K562 (cell line): Measurements from ENCODE around the gene MFSD6L. TPM values are rescaled to one million over a fixed set of nuclear protein-coding genes. Genes with fewer than 3 reads are reported as not detected.

Experiments used
- ATAC-seq: fragments of 200-7000 bp; cut with Tn5 transposase; 3 replicates; pipeline ENCODE4 v1.9.1; 2020; ENCODE audit warnings: moderate library complexity
- BruUV-seq: library from RNA; stranded (reverse); fragments of 400-500 nt; replicated peaks from 2 replicates; lab custom pipeline; 2021; lab: Mats Ljungman, UMichigan
- CTCF ChIA-PET: fragments of 300-600 bp; formaldehyde crosslinking; extraction: SDS; loops from one replicate; lab custom pipeline; 2021; ENCODE audit warnings: low intra/inter-chr PET ratio; lab: Yijun Ruan, JAX
- POLR2A ChIA-PET: fragments of 300-600, 350-650 bp; sonication (Branson Sonifier 250); formaldehyde crosslinking; extraction: SDS; loops from one replicate; lab custom pipeline; 2021; ENCODE audit warnings: antibody characterized with exemption, inconsistent platforms; lab: Yijun Ruan, JAX
- DNase-seq, 4 experiments: peaks; one replicate each; pipeline versions ENCODE4 v3.0.0 to v3.0.0-alpha.2; 2011 to 2018; ENCODE audit warnings: low spot score in 3 of 4, mixed read lengths in 3 of 4; ENCODE audit errors: extremely low read depth in 1 of 4
- FAIRE-seq: peaks from 2 replicates; lab custom pipeline; 2011; peaks lifted over from hg19 to GRCh38; lab: Jason Lieb, UNC
- H2AFZ ChIP-seq: 2 replicates; pipeline ENCODE4 v1.6.0; 2011; ENCODE audit warnings: low read depth, low read length, control low read depth, inconsistent platforms
- H3K27ac ChIP-seq: fragments of 200-600 bp; 3 replicates; pipeline ENCODE4 v1.8.0; 2011; ENCODE audit warnings: low read depth, mild to moderate bottlenecking, control low read depth, inconsistent platforms, low read length, moderate library complexity, mixed read lengths; ENCODE audit errors: extremely low read depth
- H3K27me3 ChIP-seq, 2 experiments: fragments of 300-600 bp in 1 of 2; 2 replicates in 1 of 2; 3 replicates in 1 of 2; pipeline versions ENCODE4 v1.6.0 to v1.8.0; 2011; ENCODE audit warnings: inconsistent platforms in 2 of 2, low read length in 2 of 2, mild to moderate bottlenecking in 1 of 2, mixed read lengths in 1 of 2, moderate library complexity in 1 of 2; ENCODE audit not compliant: control insufficient read depth in 2 of 2, insufficient read depth in 2 of 2
- H3K36me3 ChIP-seq: fragments of 300-600 bp; 3 replicates; pipeline ENCODE4 v1.8.0; 2011; ENCODE audit warnings: mild to moderate bottlenecking, low read length, inconsistent platforms; ENCODE audit not compliant: control insufficient read depth, insufficient read depth
- H3K4me1 ChIP-seq, 2 experiments: fragments of 200-600 bp in 1 of 2; replicated peaks in 1 of 2; 2 replicates in 1 of 2; 3 replicates in 1 of 2; pipeline versions ENCODE4 v1.5.1 to v1.8.0; 2011; ENCODE audit warnings: inconsistent platforms in 2 of 2, low read length in 2 of 2, mild to moderate bottlenecking in 1 of 2, mixed read lengths in 1 of 2, moderate library complexity in 1 of 2; ENCODE audit not compliant: control insufficient read depth in 2 of 2, insufficient read depth in 2 of 2
- H3K4me2 ChIP-seq: 2 replicates; pipeline ENCODE4 v1.6.1; 2011; ENCODE audit warnings: low read length, control low read depth, inconsistent platforms, mixed read lengths; ENCODE audit not compliant: insufficient read depth
- H3K4me3 ChIP-seq: fragments of 200-600 bp; sonication (generic), shearing (Covaris generic); 2 replicates; pipeline ENCODE4 v1.5.1; 2016; ENCODE audit warnings: control low read depth, inconsistent platforms
- H3K79me2 ChIP-seq: fragments of 200-600 bp; 3 replicates; pipeline ENCODE4 v1.8.0; 2011; ENCODE audit warnings: low read length, inconsistent platforms; ENCODE audit not compliant: control insufficient read depth, insufficient read depth
- H3K9ac ChIP-seq, 2 experiments: 2 replicates each; pipeline versions ENCODE4 v1.6.0 to v1.6.1; 2011; ENCODE audit warnings: low read depth in 2 of 2, low read length in 2 of 2, control low read depth in 1 of 2, inconsistent platforms in 1 of 2, mild to moderate bottlenecking in 1 of 2, mixed read lengths in 1 of 2; ENCODE audit not compliant: insufficient read depth in 1 of 2
- H3K9me1 ChIP-seq: one replicate; pipeline ENCODE4 v1.6.0; 2011; ENCODE audit warnings: inconsistent platforms, mild to moderate bottlenecking, low read length, moderate library complexity; ENCODE audit not compliant: control insufficient read depth, insufficient read depth
- H3K9me3 ChIP-seq: replicated peaks from 2 replicates; pipeline ENCODE4 v1.5.1; 2011; ENCODE audit warnings: low read depth, low read length, inconsistent platforms; ENCODE audit not compliant: control insufficient read depth, insufficient read depth
- H4K20me1 ChIP-seq: replicated peaks from 2 replicates; pipeline ENCODE4 v1.6.1; 2011; ENCODE audit warnings: low read length, inconsistent platforms, mixed read lengths; ENCODE audit not compliant: control insufficient read depth, insufficient read depth
- BDP1 ChIP-seq: IDR thresholded peaks from 3 replicates; pipeline ENCODE4 v1.6.1; 2011; ENCODE audit not compliant: insufficient read length, insufficient read depth
- HIVEP1 ChIP-seq: fragments of 250-450 bp; sonication (Bioruptor Pico); IDR thresholded peaks from 2 replicates; pipeline ENCODE4 v1.4.0; 2020; ENCODE audit warnings: mild to moderate bottlenecking
- MIER1 ChIP-seq: fragments of 450-650 bp; IDR thresholded peaks from 2 replicates; pipeline ENCODE4 v1.6.1; 2016; ENCODE audit warnings: antibody characterized with exemption, mild to moderate bottlenecking, low read depth
- POLR2A ChIP-seq: fragments of 450-650 bp; conservative IDR thresholded peaks from 2 replicates; pipeline ENCODE4 v1.6.1; 2016
- ZFPM2 ChIP-seq: fragments of 250-450 bp; sonication (Bioruptor Pico); IDR thresholded peaks from 2 replicates; pipeline ENCODE4 v1.5.1; 2022; ENCODE audit warnings: mild to moderate bottlenecking
- ZNF133 ChIP-seq: fragments of 250-450 bp; sonication (Bioruptor Pico); IDR thresholded peaks from 2 replicates; pipeline ENCODE4 v1.4.0; 2020; ENCODE audit warnings: mild to moderate bottlenecking
- WGBS: fragments of 100-300 bp; shearing (Covaris generic); methylation state at CpG from one replicate; pipeline ENCODE4 v1.1.6; 2016; ENCODE audit warnings: low coverage, mixed read lengths; ENCODE audit not compliant: insufficient coverage; ENCODE audit errors: missing lambda C conversion rate; 5-methylcytosine and 5-hydroxymethylcytosine counted together
- in situ Hi-C: fragments of 300-500 bp; cut with MboI; formaldehyde crosslinking; loops from 4 replicates; pipeline ENCODE4 v1.15.0; 2018; ENCODE audit warnings: inconsistent platforms, mixed read lengths
- intact Hi-C: fragments of 100-400 bp; cut with micrococcal nuclease; formaldehyde crosslinking; loops from 2 replicates; pipeline ENCODE4 v1.14.2; 2022
- polyA plus RNA-seq, 8 experiments: library from polyadenylated mRNA; depleted of rRNA in 4 of 8; stranded (reverse) in 5 of 8; unstranded in 3 of 8; fragments of >200 nt; fragmentation: Nextera tagmentation in 2 of 8; fragmentation: Illumina TruSeq in 1 of 8; extraction: Ambion mirVana in 2 of 8; extraction: Trizol in 1 of 8; gene quantifications; 2 replicates each; pipeline versions ENCODE4 v1.2.1 to v1.2.3, GENCODE V29; 2011 to 2014; ENCODE audit warnings: inconsistent platforms in 1 of 8, missing spikeins in 1 of 8
- total RNA-seq, 7 experiments: library from RNA; depleted of rRNA in 6 of 7; stranded (reverse); fragments of >200 nt in 6 of 7; fragmentation: Illumina TruSeq in 2 of 7; extraction: Trizol in 2 of 7; gene quantifications; 2 replicates each; pipeline versions ENCODE4 v1.2.1 to v1.2.3, GENCODE V29; 2011 to 2021; ENCODE audit warnings: low replicate concordance in 1 of 7
- TF ChIP-seq, protein P1 (sequence below), 2 experiments: fragments of 450-650 bp; IDR thresholded peaks; 2 replicates each; pipeline ENCODE4 v1.6.1; 2016; ENCODE audit warnings: mild to moderate bottlenecking in 2 of 2, borderline replicate concordance in 1 of 2, low read depth in 1 of 2, moderate library complexity in 1 of 2

MFSD6L gene
- total and polyA plus RNA-seq, 9 of the 15 experiments (the other 6 are each of a cell fraction or from before 2014, with no cell fraction given), result not detected

GRCh38 chr17:8757189-8757588 is 42.0 kb downstream of the MFSD6L start:
- Histone ChIP-seq H3K4me3 (no peak overlapping the region), H3K36me3 (no peaks in the 10 kb centered on the region)
- no peak for FAIRE-seq
- in situ Hi-C loops, result loop anchor here (10.0 kb wide), 1 partner anchor 352 kb away; no protein-coding TSS in a partner anchor
- ATAC-seq, result no peak
- no peak for TF ChIP-seq BDP1
- TF ChIP-seq HIVEP1, result no peak
- no peak for TF ChIP-seq POLR2A
- TF ChIP-seq ZNF133, result no peak
- no peak for TF ChIP-seq MIER1
- TF ChIP-seq, protein P1, sequence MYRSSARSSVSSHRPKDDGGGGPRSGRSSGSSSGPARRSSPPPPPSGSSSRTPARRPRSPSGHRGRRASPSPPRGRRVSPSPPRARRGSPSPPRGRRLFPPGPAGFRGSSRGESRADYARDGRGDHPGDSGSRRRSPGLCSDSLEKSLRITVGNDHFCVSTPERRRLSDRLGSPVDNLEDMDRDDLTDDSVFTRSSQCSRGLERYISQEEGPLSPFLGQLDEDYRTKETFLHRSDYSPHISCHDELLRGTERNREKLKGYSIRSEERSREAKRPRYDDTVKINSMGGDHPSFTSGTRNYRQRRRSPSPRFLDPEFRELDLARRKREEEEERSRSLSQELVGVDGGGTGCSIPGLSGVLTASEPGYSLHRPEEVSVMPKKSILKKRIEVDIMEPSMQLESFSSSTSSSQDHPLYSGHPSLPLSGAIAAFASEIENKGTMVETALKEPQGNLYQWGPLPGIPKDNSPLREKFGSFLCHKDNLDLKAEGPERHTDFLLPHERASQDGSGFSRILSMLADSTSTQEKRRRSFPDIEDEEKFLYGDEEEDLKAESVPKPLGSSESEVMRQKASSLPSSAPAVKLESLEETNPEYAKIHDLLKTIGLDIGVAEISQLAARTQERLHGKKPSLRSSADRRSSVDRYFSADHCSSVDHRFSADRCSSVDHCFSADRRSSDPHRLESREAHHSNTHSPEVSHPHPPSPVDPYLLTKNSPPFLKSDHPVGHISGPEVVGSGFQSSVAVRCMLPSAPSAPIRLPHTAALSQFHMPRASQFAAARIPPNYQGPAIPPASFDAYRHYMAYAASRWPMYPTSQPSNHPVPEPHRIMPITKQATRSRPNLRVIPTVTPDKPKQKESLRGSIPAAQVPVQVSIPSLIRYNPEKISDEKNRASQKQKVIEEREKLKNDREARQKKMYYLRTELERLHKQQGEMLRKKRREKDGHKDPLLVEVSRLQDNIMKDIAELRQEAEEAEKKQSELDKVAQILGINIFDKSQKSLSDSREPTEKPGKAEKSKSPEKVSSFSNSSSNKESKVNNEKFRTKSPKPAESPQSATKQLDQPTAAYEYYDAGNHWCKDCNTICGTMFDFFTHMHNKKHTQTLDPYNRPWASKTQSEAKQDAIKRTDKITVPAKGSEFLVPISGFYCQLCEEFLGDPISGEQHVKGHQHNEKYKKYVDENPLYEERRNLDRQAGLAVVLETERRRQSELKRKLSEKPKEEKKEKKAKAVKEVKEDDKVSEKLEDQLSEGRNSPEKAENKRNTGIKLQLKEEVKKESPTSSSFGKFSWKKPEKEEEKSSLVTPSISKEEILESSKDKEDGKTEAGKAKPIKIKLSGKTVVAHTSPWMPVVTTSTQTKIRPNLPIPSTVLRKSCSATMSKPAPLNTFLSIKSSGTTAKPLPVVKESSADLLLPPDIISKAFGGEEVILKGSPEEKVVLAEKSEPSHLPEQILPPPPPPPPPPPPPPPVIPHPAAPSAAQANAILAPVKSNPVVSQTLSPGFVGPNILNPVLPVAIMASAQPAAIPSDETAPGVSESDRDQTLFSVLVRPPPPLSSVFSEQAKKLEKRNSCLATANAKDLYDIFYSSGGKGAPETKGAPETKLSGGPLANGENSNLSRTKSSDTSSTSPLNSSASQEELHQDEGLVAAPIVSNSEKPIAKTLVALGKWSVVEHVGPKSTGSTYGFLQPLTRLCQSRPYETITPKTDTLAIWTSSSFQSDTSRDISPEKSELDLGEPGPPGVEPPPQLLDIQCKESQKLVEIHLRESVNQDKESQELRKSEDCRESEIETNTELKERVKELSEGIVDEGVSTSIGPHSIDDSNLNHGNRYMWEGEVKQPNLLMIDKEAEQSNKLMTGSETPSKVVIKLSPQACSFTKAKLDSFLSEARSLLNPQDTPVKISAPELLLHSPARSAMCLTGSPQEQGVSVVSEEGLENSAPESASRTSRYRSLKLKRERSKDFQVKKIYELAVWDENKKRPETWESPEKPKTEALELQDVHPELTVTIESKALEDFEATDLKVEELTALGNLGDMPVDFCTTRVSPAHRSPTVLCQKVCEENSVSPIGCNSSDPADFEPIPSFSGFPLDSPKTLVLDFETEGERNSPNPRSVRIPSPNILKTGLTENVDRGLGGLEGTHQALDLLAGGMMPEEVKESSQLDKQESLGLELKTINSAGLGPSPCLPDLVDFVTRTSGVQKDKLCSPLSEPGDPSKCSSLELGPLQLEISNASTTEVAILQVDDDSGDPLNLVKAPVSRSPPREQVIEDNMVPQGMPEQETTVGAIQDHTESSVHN (IDR thresholded peaks at IDR 0.05; ENCODE audit: borderline replicate concordance in 1 of 2, low read depth in 1 of 2), result no peak
- no peak for TF ChIP-seq ZFPM2 (CRISPR knock-in tag)
- TF ChIP-seq, all 486 proteins: peak for 0
- intact Hi-C loops, result no loop called here
- Histone ChIP-seq H2AFZ (no peak overlapping the region), H3K27me3 (peaks cover 4 to 37% of the 10 kb centered on the region in 2 experiments; a peak in 3 of 5 replicates), H3K79me2 (no peaks in the 10 kb centered on the region), H3K4me2 (no peak overlapping the region), H3K4me1 (no peaks in the 10 kb centered on the region), H3K9me3 (no peaks in the 10 kb centered on the region), H3K9ac (no peak overlapping the region), H3K9me1 (no peaks in the 10 kb centered on the region), H4K20me1 (no peaks in the 10 kb centered on the region), H3K27ac (no peak overlapping the region)
- ChIA-PET CTCF (no interaction called here), POLR2A (interaction anchor here (0.6 to 0.7 kb wide), 3 partner anchors 9 to 75 kb away, joined by 3 to 4 read pairs (median 3); no protein-coding TSS in a partner anchor)
- DNase-seq, result no peak
- 0% methylated on average over 5 of the region's 13 CpGs for WGBS
- BruUV-seq, result no TSS peak
